Endothelial cell (in vitro differentiated cells): ENCODE results near the gene AGFG1. TPM values are rescaled to one million over a fixed set of nuclear protein-coding genes. Genes with fewer than 3 reads are reported as not detected.

Source experiments
- DNase-seq: peaks from one replicate; pipeline ENCODE4 v3.0.0; 2021; ENCODE audit warnings: low spot score
- H3K27ac Mint-ChIP-seq: one replicate; pipeline ENCODE4 v1.8.0; 2021; ENCODE audit warnings: mixed read lengths, inconsistent platforms; ENCODE audit not compliant: unreplicated experiment
- H3K27me3 Mint-ChIP-seq: one replicate; pipeline ENCODE4 v1.8.0; 2021; ENCODE audit warnings: mild to moderate bottlenecking, moderate library complexity, mixed read lengths, inconsistent platforms; ENCODE audit not compliant: unreplicated experiment
- H3K36me3 Mint-ChIP-seq: one replicate; pipeline ENCODE4 v1.8.0; 2021; ENCODE audit warnings: mild to moderate bottlenecking, low read depth, mixed read lengths, inconsistent platforms; ENCODE audit not compliant: unreplicated experiment
- H3K4me1 Mint-ChIP-seq: one replicate; pipeline ENCODE4 v1.8.0; 2021; ENCODE audit warnings: mild to moderate bottlenecking, mixed read lengths, inconsistent platforms; ENCODE audit not compliant: unreplicated experiment
- H3K4me3 Mint-ChIP-seq: one replicate; pipeline ENCODE4 v1.8.0; 2021; ENCODE audit warnings: mild to moderate bottlenecking, mixed read lengths, inconsistent platforms; ENCODE audit not compliant: unreplicated experiment
- H3K9me3 Mint-ChIP-seq: one replicate; pipeline ENCODE4 v1.8.0; 2021; ENCODE audit warnings: mixed read lengths, inconsistent platforms; ENCODE audit not compliant: unreplicated experiment
- CTCF ChIP-seq: fragments of 200-600 bp; sonication (generic); IDR thresholded peaks from one replicate; pipeline ENCODE4 v1.5.0; 2021; ENCODE audit warnings: antibody characterized with exemption; ENCODE audit not compliant: unreplicated experiment
- long read RNA-seq: library from polyadenylated mRNA; unstranded; transcript quantifications from one replicate; pipeline ENCODE4 v2.0.0, GENCODE V29; 2020; ENCODE audit not compliant: unreplicated experiment
- total RNA-seq: library from RNA; stranded (reverse); fragmentation: NEBNext Ultra II Directional; extraction: Animal tissue kit (Norgen Biotek cat#: 25700); gene quantifications from one replicate; pipeline ENCODE4 v1.2.1, GENCODE V29; 2021; ENCODE audit not compliant: unreplicated experiment

Gene AGFG1, protein sequence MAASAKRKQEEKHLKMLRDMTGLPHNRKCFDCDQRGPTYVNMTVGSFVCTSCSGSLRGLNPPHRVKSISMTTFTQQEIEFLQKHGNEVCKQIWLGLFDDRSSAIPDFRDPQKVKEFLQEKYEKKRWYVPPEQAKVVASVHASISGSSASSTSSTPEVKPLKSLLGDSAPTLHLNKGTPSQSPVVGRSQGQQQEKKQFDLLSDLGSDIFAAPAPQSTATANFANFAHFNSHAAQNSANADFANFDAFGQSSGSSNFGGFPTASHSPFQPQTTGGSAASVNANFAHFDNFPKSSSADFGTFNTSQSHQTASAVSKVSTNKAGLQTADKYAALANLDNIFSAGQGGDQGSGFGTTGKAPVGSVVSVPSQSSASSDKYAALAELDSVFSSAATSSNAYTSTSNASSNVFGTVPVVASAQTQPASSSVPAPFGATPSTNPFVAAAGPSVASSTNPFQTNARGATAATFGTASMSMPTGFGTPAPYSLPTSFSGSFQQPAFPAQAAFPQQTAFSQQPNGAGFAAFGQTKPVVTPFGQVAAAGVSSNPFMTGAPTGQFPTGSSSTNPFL
- total RNA-seq = 70.9 TPM
- long read RNA-seq, partial matches to known transcripts = 0 of 1 reads
- long read RNA-seq, other reads (novel, unspliced or antisense) = 1 of 1 reads

DNA sequence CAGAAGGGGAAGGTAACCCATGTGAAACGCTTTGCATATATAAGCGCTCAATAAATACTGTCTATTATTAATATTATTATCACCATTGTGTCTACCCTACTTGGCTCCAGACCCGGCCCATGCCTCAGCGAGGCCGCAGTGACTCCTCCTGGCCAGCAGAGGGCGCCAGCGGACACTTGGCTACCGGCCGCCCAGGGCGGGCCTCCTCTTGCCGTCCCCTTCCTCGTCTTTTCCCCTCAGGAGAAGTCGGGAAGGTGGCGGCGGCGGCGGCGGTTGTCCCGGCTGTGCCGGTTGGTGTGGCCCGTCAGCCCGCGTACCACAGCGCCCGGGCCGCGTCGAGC, at the start of gene AGFG1:
TSS of gene AGFG1 (plus strand) at position 233 of the 341 bp plus-strand sequence. CDS start 266 bp downstream, outside the sequence.
- DNase-seq = peak; percentile 91
- peak; percentile 95 for TF ChIP-seq CTCF
- peaks cover 16% of the 10 kb centered on the region for H3K4me1 Mint-ChIP-seq

DNA sequence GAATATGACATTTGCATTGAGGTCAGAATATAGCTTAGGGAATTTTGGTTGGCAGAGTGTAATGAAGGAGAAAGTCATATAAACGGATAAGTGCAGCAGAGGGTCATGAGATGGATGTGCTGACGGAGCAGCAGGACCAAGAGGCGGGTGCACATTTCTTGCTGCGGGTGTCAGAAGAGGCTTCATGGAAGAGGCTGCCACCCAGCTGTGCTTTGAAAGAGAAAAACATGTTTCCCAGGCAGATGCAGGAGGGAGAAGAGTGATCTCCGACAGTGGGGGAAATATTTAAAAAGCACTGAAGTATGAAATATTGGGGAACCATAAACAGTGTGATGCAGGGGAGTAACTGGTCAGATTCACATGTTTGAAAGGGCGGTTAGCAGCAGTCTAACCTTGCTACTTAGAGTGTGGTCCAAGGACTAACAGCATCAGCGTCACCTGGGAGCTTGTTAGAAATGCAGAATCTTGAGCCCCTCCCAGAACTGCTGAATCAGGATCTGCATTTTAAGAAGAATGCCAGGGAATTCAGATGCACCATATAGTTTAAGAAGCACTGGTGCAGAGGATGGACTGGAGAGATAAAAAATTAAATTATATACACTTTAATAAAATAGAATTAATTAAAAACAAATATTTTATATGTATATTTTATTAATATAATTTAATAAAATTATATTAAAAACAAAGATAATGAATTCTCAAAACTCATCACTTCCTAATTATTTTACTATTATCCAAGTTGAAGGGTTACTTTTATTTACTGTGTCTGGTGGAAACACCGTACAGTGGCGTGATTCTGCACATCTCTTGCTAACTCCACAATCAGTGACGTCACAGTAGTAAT, 48.1 kb upstream of the AGFG1 start:
- Mint-ChIP-seq H3K36me3 (no peaks in the 10 kb centered on the region), H3K27me3 (peaks cover 5% of the 10 kb centered on the region), H3K4me1 (no peaks in the 10 kb centered on the region), H3K27ac (no peak overlapping the region), H3K4me3 (no peak overlapping the region), H3K9me3 (no peaks in the 10 kb centered on the region)
- DNase-seq = no peak
- no peak for TF ChIP-seq CTCF

More for the DNA sequence above, at the start of gene AGFG1:
- peaks cover 9% of the 10 kb centered on the region for H3K27me3 Mint-ChIP-seq
- peak within 1 kb of the TSS; percentile 92 for H3K27ac Mint-ChIP-seq
- no peaks in the 10 kb centered on the region for H3K9me3 Mint-ChIP-seq
- H3K36me3 Mint-ChIP-seq = peaks cover 3% of the 10 kb centered on the region
- peak within 1 kb of the TSS; percentile 95 for H3K4me3 Mint-ChIP-seq

DNA sequence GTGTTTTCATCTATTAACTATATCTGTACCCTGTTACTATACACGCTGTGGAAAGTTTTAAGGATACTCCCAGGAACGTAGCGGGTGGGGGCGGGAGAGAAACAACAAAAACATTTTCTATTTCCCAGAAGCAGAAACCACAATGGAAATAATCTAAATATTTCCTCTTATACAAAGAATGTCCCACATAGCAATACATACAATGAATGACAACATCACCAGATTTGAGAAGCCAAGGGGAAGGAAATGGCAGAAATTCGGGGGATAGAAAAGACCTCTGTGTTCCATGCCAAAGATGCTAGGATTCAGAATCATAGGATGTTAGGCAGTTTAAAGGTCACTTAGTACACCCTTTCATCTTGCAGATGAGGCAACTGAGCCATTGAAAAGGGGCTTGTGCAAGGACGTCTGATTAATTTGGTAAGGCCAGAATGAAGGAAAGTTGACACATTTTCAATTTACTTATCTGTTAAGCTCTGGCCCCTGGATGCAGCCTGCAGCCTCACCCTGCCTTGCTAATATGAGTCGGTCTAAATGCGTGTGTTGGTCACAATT, 43.1 kb upstream of the AGFG1 start:
- DNase-seq = no peak
- Mint-ChIP-seq H3K4me1 (no peaks in the 10 kb centered on the region), H3K27me3 (peaks cover 4% of the 10 kb centered on the region), H3K36me3 (peaks cover 8% of the 10 kb centered on the region), H3K9me3 (peaks cover 11% of the 10 kb centered on the region), H3K27ac (no peak overlapping the region), H3K4me3 (no peak overlapping the region)
- TF ChIP-seq CTCF = no peak

DNA sequence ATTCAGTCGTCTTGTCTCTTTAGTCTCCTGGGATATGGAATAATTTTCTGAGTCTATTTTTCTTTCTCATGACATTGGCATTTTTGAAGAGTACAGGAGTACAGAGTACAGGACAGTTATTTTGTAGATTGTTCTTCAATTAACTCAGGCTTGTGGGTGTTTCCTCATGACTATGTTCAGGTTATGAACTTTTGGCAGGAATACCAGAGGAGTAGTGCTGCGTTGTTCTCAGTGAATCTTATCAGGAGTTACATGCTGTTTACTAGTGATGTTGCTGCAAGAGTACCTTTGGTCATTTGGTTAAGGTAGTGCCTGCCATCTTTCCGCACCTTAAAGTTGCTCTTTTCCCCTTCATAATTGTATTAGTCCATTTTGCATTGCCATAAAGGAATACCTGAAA, 41.3 kb upstream of the AGFG1 start:
- no peak overlapping the region for H3K27ac Mint-ChIP-seq
- peaks cover 11% of the 10 kb centered on the region for H3K9me3 Mint-ChIP-seq
- H3K27me3 Mint-ChIP-seq = peaks cover 4% of the 10 kb centered on the region
- DNase-seq = no peak
- no peaks in the 10 kb centered on the region for H3K4me1 Mint-ChIP-seq
- H3K36me3 Mint-ChIP-seq = peaks cover 8% of the 10 kb centered on the region
- no peak for TF ChIP-seq CTCF
- no peak overlapping the region for H3K4me3 Mint-ChIP-seq
